Astrocyte (in vitro differentiated cells and primary cell): ENCODE measurements around the gene FOXRED2. TPM values are rescaled to one million over a fixed set of nuclear protein-coding genes. Genes with fewer than 3 reads are reported as not detected.
A peak's percentile ranks its signal among the peaks of the same experiment; 100 is the strongest.
"Not testable (repeated sequence)": the region's sequence is repeated elsewhere in the genome, so short reads cannot be mapped to it uniquely, and the experiment has no call there.

Source experiments
- DNase-seq: peaks from one replicate; pipeline ENCODE4 v3.0.0-alpha.2; 2010; ENCODE audit warnings: low read depth
- FAIRE-seq: peaks from 2 replicates; lab custom pipeline; 2011; peaks lifted over from hg19 to GRCh38; lab: Jason Lieb, UNC
- H2AFZ ChIP-seq: 2 replicates; pipeline ENCODE4 v1.6.0; 2012; ENCODE audit warnings: low read depth, low read length, inconsistent platforms
- H3K27ac ChIP-seq: 2 replicates; pipeline ENCODE4 v1.5.1; 2011; ENCODE audit warnings: low read depth, low read length, inconsistent platforms
- H3K27me3 ChIP-seq: 2 replicates; pipeline ENCODE4 v1.6.0; 2011; ENCODE audit warnings: low read length, inconsistent platforms; ENCODE audit not compliant: insufficient read depth
- H3K36me3 ChIP-seq: 2 replicates; pipeline ENCODE4 v1.5.1; 2011; ENCODE audit warnings: low read length, inconsistent platforms; ENCODE audit not compliant: insufficient read depth
- H3K4me1 ChIP-seq: 2 replicates; pipeline ENCODE4 v1.5.1; 2011; ENCODE audit warnings: low read length, inconsistent platforms; ENCODE audit not compliant: insufficient read depth
- H3K4me2 ChIP-seq: 2 replicates; pipeline ENCODE4 v1.6.0; 2012; ENCODE audit warnings: low read length, inconsistent platforms
- H3K4me3 ChIP-seq: 2 replicates; pipeline ENCODE4 v1.5.1; 2011; ENCODE audit warnings: low read depth, mild to moderate bottlenecking, low read length, inconsistent platforms; ENCODE audit not compliant: insufficient read depth
- H3K79me2 ChIP-seq: 2 replicates; pipeline ENCODE4 v1.6.0; 2012; ENCODE audit warnings: mild to moderate bottlenecking, low read length, inconsistent platforms; ENCODE audit not compliant: insufficient read depth
- H3K9ac ChIP-seq: 2 replicates; pipeline ENCODE4 v1.6.0; 2012; ENCODE audit warnings: mild to moderate bottlenecking, low read length, inconsistent platforms
- H3K9me3 ChIP-seq: 2 replicates; pipeline ENCODE4 v1.5.1; 2012; ENCODE audit warnings: low read depth, mild to moderate bottlenecking, low read length, inconsistent platforms; ENCODE audit not compliant: insufficient read depth
- H4K20me1 ChIP-seq: 2 replicates; pipeline ENCODE4 v1.6.0; 2012; ENCODE audit warnings: low read length, inconsistent platforms; ENCODE audit not compliant: insufficient read depth
- H3K27ac Mint-ChIP-seq: one replicate; pipeline ENCODE4 v1.8.0; 2021; ENCODE audit warnings: mild to moderate bottlenecking, mixed read lengths; ENCODE audit not compliant: unreplicated experiment
- H3K27me3 Mint-ChIP-seq: one replicate; pipeline ENCODE4 v1.8.0; 2021; ENCODE audit warnings: low read depth, mixed read lengths; ENCODE audit not compliant: unreplicated experiment
- H3K36me3 Mint-ChIP-seq: one replicate; pipeline ENCODE4 v1.8.0; 2021; ENCODE audit warnings: low read depth, mixed read lengths; ENCODE audit not compliant: unreplicated experiment
- H3K4me1 Mint-ChIP-seq: one replicate; pipeline ENCODE4 v1.8.0; 2021; ENCODE audit warnings: low read depth, mixed read lengths; ENCODE audit not compliant: unreplicated experiment
- H3K4me3 Mint-ChIP-seq: one replicate; pipeline ENCODE4 v1.8.0; 2021; ENCODE audit warnings: mild to moderate bottlenecking, moderate library complexity, mixed read lengths; ENCODE audit not compliant: unreplicated experiment
- H3K9me3 Mint-ChIP-seq: one replicate; pipeline ENCODE4 v1.8.0; 2021; ENCODE audit warnings: mild to moderate bottlenecking, mixed read lengths; ENCODE audit not compliant: unreplicated experiment
- EZH2 ChIP-seq: IDR thresholded peaks from 2 replicates; pipeline ENCODE4 v1.6.1; 2012; ENCODE audit warnings: mild to moderate bottlenecking, low read length, inconsistent platforms; ENCODE audit not compliant: insufficient read depth
- total RNA-seq: library from RNA; stranded (reverse); gene quantifications from 2 replicates; pipeline ENCODE4 v1.2.1, GENCODE V29; 2021
- TF ChIP-seq, protein P1 (sequence below): IDR thresholded peaks from 2 replicates; pipeline ENCODE4 v1.5.1; 2011; ENCODE audit warnings: low read depth, mild to moderate bottlenecking, inconsistent platforms, low read length, moderate library complexity; ENCODE audit not compliant: insufficient read depth

FOXRED2 gene
- total RNA-seq, 1 donor from 2014 or later, result 5.3 TPM

DNA sequence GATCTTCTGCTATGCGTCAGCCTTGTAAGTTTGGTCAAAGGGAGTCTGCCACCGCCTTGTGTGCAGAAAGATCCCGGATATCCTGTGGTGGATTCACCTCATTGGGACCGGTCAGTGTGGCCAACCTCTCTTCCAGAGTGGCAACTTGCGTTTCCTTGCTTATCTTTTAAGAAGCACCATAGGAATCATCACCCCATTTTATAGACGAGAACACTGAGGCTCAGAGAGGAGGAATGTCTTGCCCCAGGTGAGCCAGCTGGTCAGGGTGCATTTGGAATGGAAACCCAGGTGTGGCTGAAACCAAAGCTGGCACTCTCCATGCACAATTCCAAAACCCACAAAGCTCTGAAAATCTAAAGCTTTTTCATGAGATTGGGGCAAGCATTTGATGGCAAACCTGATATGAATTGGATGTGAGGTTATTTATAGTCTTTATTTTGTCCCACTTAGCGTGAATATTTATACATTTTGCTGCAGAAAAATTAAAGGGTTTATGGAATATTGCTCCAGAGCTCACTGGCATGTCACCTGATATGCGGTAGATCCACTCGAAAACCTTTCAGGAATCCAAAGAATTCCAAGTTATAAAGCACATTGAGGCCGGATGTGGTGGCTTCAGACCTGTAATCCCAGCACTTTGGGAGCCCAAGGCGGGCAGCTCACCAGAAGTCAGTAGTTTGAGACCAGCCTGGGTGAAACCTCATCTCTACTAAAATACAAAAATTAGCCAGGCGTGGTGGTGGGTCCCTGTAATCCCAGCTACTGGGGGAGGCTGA lies 34.2 kb upstream of the FOXRED2 start:
- Mint-ChIP-seq H3K36me3 (peaks cover 2% of the 10 kb centered on the region), H3K4me1 (peaks cover 6% of the 10 kb centered on the region), H3K9me3 (no peaks in the 10 kb centered on the region), H3K27me3 (peaks cover 2% of the 10 kb centered on the region), H3K4me3 (no peak overlapping the region), H3K27ac (no peak overlapping the region)
- Histone ChIP-seq H3K36me3 (no peaks in the 10 kb centered on the region), H4K20me1 (no peaks in the 10 kb centered on the region), H2AFZ (no peak overlapping the region), H3K4me1 (peaks cover 22% of the 10 kb centered on the region), H3K27ac (peak overlapping the region; percentile 86), H3K27me3 (no peaks in the 10 kb centered on the region), H3K4me2 (peak overlapping the region; percentile 73), H3K9me3 (no peaks in the 10 kb centered on the region), H3K4me3 (no peak overlapping the region), H3K9ac (no peak overlapping the region), H3K79me2 (no peaks in the 10 kb centered on the region)
- FAIRE-seq, result no peak
- TF ChIP-seq EZH2, result no peak
- TF ChIP-seq, protein P1, sequence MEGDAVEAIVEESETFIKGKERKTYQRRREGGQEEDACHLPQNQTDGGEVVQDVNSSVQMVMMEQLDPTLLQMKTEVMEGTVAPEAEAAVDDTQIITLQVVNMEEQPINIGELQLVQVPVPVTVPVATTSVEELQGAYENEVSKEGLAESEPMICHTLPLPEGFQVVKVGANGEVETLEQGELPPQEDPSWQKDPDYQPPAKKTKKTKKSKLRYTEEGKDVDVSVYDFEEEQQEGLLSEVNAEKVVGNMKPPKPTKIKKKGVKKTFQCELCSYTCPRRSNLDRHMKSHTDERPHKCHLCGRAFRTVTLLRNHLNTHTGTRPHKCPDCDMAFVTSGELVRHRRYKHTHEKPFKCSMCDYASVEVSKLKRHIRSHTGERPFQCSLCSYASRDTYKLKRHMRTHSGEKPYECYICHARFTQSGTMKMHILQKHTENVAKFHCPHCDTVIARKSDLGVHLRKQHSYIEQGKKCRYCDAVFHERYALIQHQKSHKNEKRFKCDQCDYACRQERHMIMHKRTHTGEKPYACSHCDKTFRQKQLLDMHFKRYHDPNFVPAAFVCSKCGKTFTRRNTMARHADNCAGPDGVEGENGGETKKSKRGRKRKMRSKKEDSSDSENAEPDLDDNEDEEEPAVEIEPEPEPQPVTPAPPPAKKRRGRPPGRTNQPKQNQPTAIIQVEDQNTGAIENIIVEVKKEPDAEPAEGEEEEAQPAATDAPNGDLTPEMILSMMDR, result no peak
- peak; percentile 54 for DNase-seq

DNA sequence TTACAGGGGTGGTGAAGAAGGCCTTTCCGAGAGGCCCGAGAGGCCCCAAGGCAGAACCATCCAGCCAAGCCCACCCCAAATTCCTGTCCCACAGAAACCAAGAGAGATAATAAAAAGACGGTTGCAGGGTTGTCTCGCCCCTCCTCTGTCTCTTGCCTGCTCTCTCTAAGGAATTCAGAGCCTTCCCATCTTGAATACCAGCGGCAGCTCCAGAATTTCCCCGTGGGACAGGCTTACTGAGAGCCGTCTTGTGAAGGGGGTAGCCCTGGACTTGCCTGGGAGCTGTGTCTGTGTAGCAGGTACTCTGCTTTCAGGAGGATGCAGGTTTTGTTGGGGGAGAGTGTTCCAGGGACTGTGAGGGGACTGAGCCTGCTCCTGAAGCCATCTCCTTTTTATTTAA lies 31.7 kb upstream of the FOXRED2 start:
- no peak overlapping the region for H3K4me3 Mint-ChIP-seq
- peaks cover 2% of the 10 kb centered on the region for H3K27me3 Mint-ChIP-seq
- H3K36me3 Mint-ChIP-seq, result peaks cover 2% of the 10 kb centered on the region
- no peak for FAIRE-seq
- no peaks in the 10 kb centered on the region for H3K79me2 ChIP-seq
- H3K27me3 ChIP-seq, result no peaks in the 10 kb centered on the region
- peaks cover 6% of the 10 kb centered on the region for H3K4me1 Mint-ChIP-seq
- DNase-seq, result no peak
- no peaks in the 10 kb centered on the region for H4K20me1 ChIP-seq
- no peaks in the 10 kb centered on the region for H3K36me3 ChIP-seq
- no peaks in the 10 kb centered on the region for H3K9me3 ChIP-seq
- H3K4me1 ChIP-seq, result peaks cover 12% of the 10 kb centered on the region
- H3K27ac Mint-ChIP-seq, result no peak overlapping the region
- no peak overlapping the region for H3K9ac ChIP-seq
- H3K4me2 ChIP-seq, result no peak overlapping the region
- no peak overlapping the region for H3K4me3 ChIP-seq
- no peaks in the 10 kb centered on the region for H3K9me3 Mint-ChIP-seq
- no peak for TF ChIP-seq EZH2
- TF ChIP-seq, protein P1, result no peak
- no peak overlapping the region for H2AFZ ChIP-seq
- H3K27ac ChIP-seq, result no peak overlapping the region

DNA sequence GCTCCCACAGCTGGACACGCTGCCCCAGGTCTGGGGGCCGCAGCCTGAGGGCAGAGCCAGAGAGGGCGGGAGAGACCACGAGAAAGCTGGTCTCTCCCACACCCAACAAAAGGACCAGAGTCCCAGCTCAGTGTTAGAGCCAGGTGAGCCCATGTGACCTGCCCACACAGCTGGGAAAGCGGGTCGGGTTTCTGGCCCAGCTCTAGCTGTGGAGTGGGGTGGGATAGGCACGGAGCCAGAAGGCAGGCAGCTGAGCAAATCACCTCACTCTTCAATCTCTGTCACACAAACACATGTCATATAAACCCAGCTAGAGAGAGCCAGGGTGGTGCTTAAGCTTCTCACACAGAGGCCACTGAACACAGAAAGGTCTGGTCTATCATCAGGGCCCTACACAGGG lies 29.9 kb upstream of the FOXRED2 start:
- TF ChIP-seq EZH2, result no peak
- TF ChIP-seq, protein P1, result no peak

DNA sequence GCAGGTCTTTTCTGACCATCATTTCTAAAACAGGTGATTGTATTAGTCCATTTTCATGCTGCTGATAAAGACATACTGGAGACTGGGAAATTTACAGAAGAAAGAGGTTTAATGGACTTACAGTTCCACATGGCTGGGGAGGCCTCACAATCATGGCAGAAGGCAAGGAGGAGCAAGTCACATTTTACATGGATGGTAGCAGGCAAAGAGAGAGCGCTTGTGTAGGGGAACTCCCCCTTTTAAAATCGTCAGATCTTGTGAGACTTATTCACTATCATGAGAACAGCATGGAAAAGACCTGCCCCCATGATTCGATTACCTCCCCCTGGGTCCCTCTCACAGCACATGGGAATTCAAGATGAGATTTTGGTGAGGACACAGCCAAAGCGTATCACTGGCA lies 26.5 kb upstream of the FOXRED2 start:
- H3K27me3 ChIP-seq, H2AFZ ChIP-seq, H3K9me3 ChIP-seq, H3K4me1 ChIP-seq, H3K4me2 ChIP-seq, H4K20me1 ChIP-seq, H3K36me3 Mint-ChIP-seq, H3K27me3 Mint-ChIP-seq, H3K4me3 Mint-ChIP-seq, H3K36me3 ChIP-seq, DNase-seq, H3K79me2 ChIP-seq, H3K9me3 Mint-ChIP-seq, H3K9ac ChIP-seq, H3K27ac Mint-ChIP-seq, FAIRE-seq, H3K27ac ChIP-seq, H3K4me3 ChIP-seq, H3K4me1 Mint-ChIP-seq: not testable (repeated sequence)

More for the DNA sequence above, 29.9 kb upstream of the FOXRED2 start:
- FAIRE-seq (no peak), DNase-seq (no peak)
- no peak overlapping the region for H3K9ac ChIP-seq
- Mint-ChIP-seq H3K9me3 (peaks cover 3% of the 10 kb centered on the region), H3K4me1 (peaks cover 1% of the 10 kb centered on the region), H3K36me3 (peaks cover 2% of the 10 kb centered on the region), H3K27ac (no peak overlapping the region), H3K4me3 (no peak overlapping the region), H3K27me3 (peaks cover 2% of the 10 kb centered on the region)
- no peak overlapping the region for H3K4me2 ChIP-seq
- H3K9me3 ChIP-seq, result no peaks in the 10 kb centered on the region
- no peaks in the 10 kb centered on the region for H4K20me1 ChIP-seq
- H3K27ac ChIP-seq, result no peak overlapping the region
- H3K4me3 ChIP-seq, result no peak overlapping the region
- no peaks in the 10 kb centered on the region for H3K79me2 ChIP-seq
- no peaks in the 10 kb centered on the region for H3K27me3 ChIP-seq
- H2AFZ ChIP-seq, result no peak overlapping the region
- H3K36me3 ChIP-seq, result no peaks in the 10 kb centered on the region
- peaks cover 3% of the 10 kb centered on the region for H3K4me1 ChIP-seq
